NT2/D1 (cell line): ENCODE data around the gene TAS1R3.

Experiments used
- SUZ12 ChIP-seq: IDR thresholded peaks from 2 replicates; pipeline ENCODE4 v1.6.1; 2011; ENCODE audit not compliant: insufficient read length, insufficient read depth; ENCODE audit errors: extremely low read depth
- YY1 ChIP-seq: IDR thresholded peaks from 2 replicates; pipeline ENCODE4 v1.6.1; 2011; ENCODE audit not compliant: insufficient read length, insufficient read depth
- ZNF274 ChIP-seq: IDR thresholded peaks from 2 replicates; pipeline ENCODE4 v1.6.1; 2011; ENCODE audit warnings: mild to moderate bottlenecking, low read depth, low read length

DNA sequence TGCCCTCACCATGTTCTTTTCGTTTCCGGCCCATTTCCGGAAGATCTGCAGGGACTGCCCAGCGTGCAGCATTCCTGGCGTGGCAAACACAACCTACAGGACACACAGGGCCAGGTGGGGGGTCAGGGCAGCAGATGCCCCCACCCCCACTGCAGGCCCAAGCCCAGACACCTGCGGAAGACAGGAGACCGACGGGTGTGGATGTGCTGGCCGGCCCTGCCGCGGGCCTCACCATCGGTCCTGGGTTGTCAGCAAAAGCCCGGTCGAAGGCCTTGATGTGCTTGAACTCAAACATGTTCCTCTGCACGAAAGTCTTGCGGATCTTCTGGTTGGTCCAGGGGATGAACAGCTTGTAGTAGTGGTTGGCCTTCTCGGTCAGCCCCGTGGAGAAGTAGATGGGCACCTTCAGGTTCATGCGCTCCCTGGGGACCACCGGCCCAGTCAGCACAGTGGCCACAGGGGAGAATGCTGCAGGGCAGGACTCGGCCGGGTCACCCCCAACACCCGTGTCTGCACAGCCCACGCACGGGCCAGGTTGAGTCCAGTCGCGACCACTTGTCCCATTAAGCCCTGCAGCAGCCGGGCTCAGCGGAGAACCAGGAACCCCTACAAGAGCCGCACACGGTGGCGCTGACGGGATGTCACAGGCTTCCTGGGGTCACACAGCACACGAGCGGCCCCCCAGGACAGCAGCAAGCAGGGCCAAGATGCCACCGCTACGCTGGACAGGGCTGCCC lies 17.4 kb upstream of the TAS1R3 start:
- TF ChIP-seq SUZ12, result no peak
- no peak for TF ChIP-seq ZNF274
- no peak for TF ChIP-seq YY1
